ENCODE measurements around the gene IL12B. TPM values are rescaled to one million over a fixed set of nuclear protein-coding genes. Genes with fewer than 3 reads are reported as not detected.
A peak's percentile ranks its signal among the peaks of the same experiment; 100 is the strongest.

Gene IL12B
- total RNA-seq, 1 donor from 2014 or later: not detected

- intact Hi-C loops (cut with DNase I): no loop called here
- ATAC-seq (no peak), DNase-seq (ENCODE audit: low spot score) (no peak)
Observed at GRCh38 chr5:159337016-159337955, 7.0 kb upstream of the IL12B start.

GRCh38 chr5:159336586-159336985 is 6.3 kb upstream of the IL12B start:
- DNase-seq (ENCODE audit: low spot score) (no peak), ATAC-seq (no peak)
- intact Hi-C loops (cut with DNase I): no loop called here

- intact Hi-C loops (cut with DNase I): no loop called here
- ATAC-seq (no peak), DNase-seq (ENCODE audit: low spot score) (no peak)
Observed at GRCh38 chr5:159333545-159333925, 3.2 kb upstream of the IL12B start.

GRCh38 chr5:159332800-159333544 is 2.7 kb upstream of the IL12B start:
- intact Hi-C loops (cut with DNase I): no loop called here
- DNase-seq (ENCODE audit: low spot score) (no peak), ATAC-seq (no peak)

GRCh38 chr5:159331093-159331973 is 1.0 kb upstream of the IL12B start:
- DNase-seq (ENCODE audit: low spot score): peak; percentile 72
- peak; percentile 89 for ATAC-seq
- intact Hi-C loops (cut with DNase I): no loop called here

- no peak for DNase-seq (ENCODE audit: low spot score)
- ATAC-seq: no peak
- intact Hi-C loops (cut with DNase I): no loop called here
Observed at GRCh38 chr5:159324986-159325385, 5.3 kb downstream of the IL12B start.

- intact Hi-C loops (cut with DNase I): no loop called here
- DNase-seq (ENCODE audit: low spot score) (no peak), ATAC-seq (no peak)
Observed at GRCh38 chr5:159324102-159324755, 6.1 kb downstream of the IL12B start.

- no peak for ATAC-seq
Observed at GRCh38 chr5:159322180-159322579, 8.1 kb downstream of the IL12B start.

GRCh38 chr5:159319832-159320231 is 10.5 kb downstream of the IL12B start:
- ATAC-seq: no peak
- DNase-seq (ENCODE audit: low spot score): no peak
- intact Hi-C loops (cut with DNase I): no loop called here

More at GRCh38 chr5:159322180-159322579, 8.1 kb downstream of the IL12B start:
- no peak for DNase-seq (ENCODE audit: low spot score)
- intact Hi-C loops (cut with DNase I): no loop called here

- ATAC-seq (no peak), DNase-seq (ENCODE audit: low spot score) (no peak)
- intact Hi-C loops (cut with DNase I): no loop called here
Observed at GRCh38 chr5:159319363-159319762, 10.9 kb downstream of the IL12B start.

- intact Hi-C loops (cut with DNase I): no loop called here
- DNase-seq (ENCODE audit: low spot score) (no peak), ATAC-seq (no peak)
Observed at GRCh38 chr5:159318448-159318847, 11.8 kb downstream of the IL12B start.

- no peak for DNase-seq (ENCODE audit: low spot score)
- intact Hi-C loops (cut with DNase I): no loop called here
Observed at GRCh38 chr5:159317849-159318248, 12.4 kb downstream of the IL12B start.

GRCh38 chr5:159316519-159317383 is 13.5 kb downstream of the IL12B start:
- ATAC-seq (no peak), DNase-seq (ENCODE audit: low spot score) (no peak)
- intact Hi-C loops (cut with DNase I): no loop called here

More at GRCh38 chr5:159317849-159318248, 12.4 kb downstream of the IL12B start:
- no peak for ATAC-seq

GRCh38 chr5:159313197-159313596 is 17.1 kb downstream of the IL12B start:
- intact Hi-C loops (cut with DNase I): no loop called here
- DNase-seq (ENCODE audit: low spot score) (no peak), ATAC-seq (no peak)

GRCh38 chr5:159311063-159311462 is 19.2 kb downstream of the IL12B start:
- ATAC-seq: no peak
- no peak for DNase-seq (ENCODE audit: low spot score)
- intact Hi-C loops (cut with DNase I): no loop called here

- DNase-seq (ENCODE audit: low spot score): no peak
- no peak for ATAC-seq
- intact Hi-C loops (cut with DNase I): no loop called here
Observed at GRCh38 chr5:159310511-159310910, 19.8 kb downstream of the IL12B start.

GRCh38 chr5:159309689-159310433 is 20.4 kb downstream of the IL12B start:
- intact Hi-C loops (cut with DNase I): no loop called here
- DNase-seq (ENCODE audit: low spot score) (no peak), ATAC-seq (no peak)

Measured in sciatic nerve (tissue), 2 donors.